ENCODE data around the gene BMI1. TPM values are rescaled to one million over a fixed set of nuclear protein-coding genes. Genes with fewer than 3 reads are reported as not detected.

Gene BMI1
- total and polyA plus RNA-seq, 4 donors: 13.2 to 28.7 (median 19.5) TPM

- H3K27ac ChIP-seq (ENCODE audit: low read depth in 1 of 2, low read length in 2 of 2): no peak overlapping the region
- H3K9me3 ChIP-seq (ENCODE audit: control insufficient read depth in 4 of 4, low read length in 3 of 4): no peaks in the 10 kb centered on the region
- H3K4me3 ChIP-seq (ENCODE audit: low read depth in 1 of 3, low read length in 3 of 3): no peak overlapping the region
- no peaks in the 10 kb centered on the region for H3K4me1 ChIP-seq (ENCODE audit: control insufficient read depth in 4 of 4, insufficient read depth in 4 of 4, low read length in 3 of 4)
- TF ChIP-seq MAX (IDR thresholded peaks at IDR 0.05) (no peak), SP1 (IDR thresholded peaks at IDR 0.05) (no peak), JUND (IDR thresholded peaks at IDR 0.05) (no peak), RXRA (IDR thresholded peaks at IDR 0.05) (no peak), ATF3 (IDR thresholded peaks at IDR 0.05) (no peak), EGR1 (IDR thresholded peaks at IDR 0.05; ENCODE audit: low read depth in 2 of 2) (no peak), CTCF (IDR thresholded peaks at IDR 0.05; ENCODE audit: low read depth, low read length, missing input control) (no peak), TAF1 (conservative IDR thresholded peaks at IDR 0.05) (no peak), YY1 (IDR thresholded peaks at IDR 0.05) (no peak), HNF4G (IDR thresholded peaks at IDR 0.05) (no peak), RAD21 (IDR thresholded peaks at IDR 0.05) (no peak), NR2F2 (IDR thresholded peaks at IDR 0.05) (no peak), REST (IDR thresholded peaks at IDR 0.05) (no peak), HNF4A (conservative IDR thresholded peaks at IDR 0.05) (no peak), FOXA1 (IDR thresholded peaks at IDR 0.05) (no peak), ZBTB33 (IDR thresholded peaks at IDR 0.05) (no peak)
- no peak overlapping the region for H3K9ac ChIP-seq (ENCODE audit: low read depth in 1 of 2, low read length in 2 of 2)
- 89% methylated on average over 6 of the region's 6 CpGs for WGBS
- no peak for DNase-seq (ENCODE audit: low spot score)
- no peaks in the 10 kb centered on the region for H3K36me3 ChIP-seq (ENCODE audit: control insufficient read depth in 4 of 4, insufficient read depth in 3 of 4, low read depth in 1 of 4, low read length in 3 of 4)
- H3K27me3 ChIP-seq (ENCODE audit: control insufficient read depth in 4 of 4, insufficient read depth in 4 of 4, low read length in 3 of 4): peaks cover 0 to 4% (median 0%) of the 10 kb centered on the region in 4 donors
These were observed 49.1 kb upstream of the BMI1 start for GRCh38 chr10:22271786-22272185.

GRCh38 chr10:22278441-22278782, 42.5 kb upstream of the BMI1 start:
- H3K9me3 ChIP-seq (ENCODE audit: control insufficient read depth in 4 of 4, low read length in 3 of 4): no peaks in the 10 kb centered on the region
- no peak overlapping the region for H3K27ac ChIP-seq (ENCODE audit: low read depth in 1 of 2, low read length in 2 of 2)
- no peaks in the 10 kb centered on the region for H3K4me1 ChIP-seq (ENCODE audit: control insufficient read depth in 4 of 4, insufficient read depth in 4 of 4, low read length in 3 of 4)
- no peak overlapping the region for H3K4me3 ChIP-seq (ENCODE audit: low read depth in 1 of 3, low read length in 3 of 3)
- no peak overlapping the region for H3K9ac ChIP-seq (ENCODE audit: low read depth in 1 of 2, low read length in 2 of 2)
- H3K27me3 ChIP-seq (ENCODE audit: control insufficient read depth in 4 of 4, insufficient read depth in 4 of 4, low read length in 3 of 4): no peaks in the 10 kb centered on the region
- DNase-seq (ENCODE audit: low spot score): no peak
- H3K36me3 ChIP-seq (ENCODE audit: control insufficient read depth in 4 of 4, insufficient read depth in 3 of 4, low read depth in 1 of 4, low read length in 3 of 4): no peaks in the 10 kb centered on the region
- TF ChIP-seq RXRA (IDR thresholded peaks at IDR 0.05) (no peak), REST (IDR thresholded peaks at IDR 0.05) (no peak), ATF3 (IDR thresholded peaks at IDR 0.05) (no peak), HNF4G (IDR thresholded peaks at IDR 0.05) (no peak), FOXA1 (IDR thresholded peaks at IDR 0.05) (no peak), HNF4A (conservative IDR thresholded peaks at IDR 0.05) (no peak), JUND (IDR thresholded peaks at IDR 0.05) (no peak), YY1 (IDR thresholded peaks at IDR 0.05) (no peak), ZBTB33 (IDR thresholded peaks at IDR 0.05) (no peak), SP1 (IDR thresholded peaks at IDR 0.05) (no peak), GABPA (IDR thresholded peaks at IDR 0.05 in 1 of 2, conservative IDR thresholded peaks at IDR 0.05 in 1 of 2) (no peak), TAF1 (conservative IDR thresholded peaks at IDR 0.05) (no peak), RAD21 (IDR thresholded peaks at IDR 0.05) (no peak)
- 96% methylated on average over 4 of the region's 4 CpGs for WGBS
